HCT116 (cell line): ENCODE results near the gene LRP2BP. TPM values are rescaled to one million over a fixed set of nuclear protein-coding genes. Genes with fewer than 3 reads are reported as not detected.

ENCODE experiments used
- ATAC-seq: fragments of 200-7000 bp; cut with Tn5 transposase; 2 replicates; pipeline ENCODE4 v1.9.1; 2020; ENCODE audit warnings: mild to moderate bottlenecking, moderate library complexity
- BruUV-seq: library from RNA; stranded (reverse); fragments of 400-500 nt; replicated peaks from 2 replicates; lab custom pipeline; 2021; lab: Mats Ljungman, UMichigan
- CTCF ChIA-PET: fragments of 300-600 bp; sonication (Branson Sonifier 250); formaldehyde crosslinking; loops from one replicate; lab custom pipeline; 2021; ENCODE audit warnings: antibody characterized with exemption; lab: Charles Lee
- POLR2A ChIA-PET: fragments of 300-600, 350-600 bp; sonication (Branson Sonifier 250); formaldehyde crosslinking; loops from one replicate; lab custom pipeline; 2021; ENCODE audit warnings: antibody characterized with exemption; lab: Charles Lee
- RAD21 ChIA-PET, 2 experiments: fragments of 300-600 bp; sonication (Branson Sonifier 250); formaldehyde crosslinking; loops; one replicate each; lab custom pipeline; 2023; ENCODE audit warnings: low total read pairs in 2 of 2; ENCODE audit not compliant: uncharacterized antibody in 2 of 2, unreplicated experiment in 2 of 2, low non-redundant PET in 1 of 2; lab: Charles Lee
- DNase-seq: peaks from one replicate; pipeline ENCODE4 v3.0.0-alpha.2; 2010; ENCODE audit warnings: low read depth, low spot score
- H2AFZ ChIP-seq: fragments of 200-600 bp; shearing (Covaris generic), sonication (generic); 2 replicates; pipeline ENCODE4 v1.6.1; 2017; ENCODE audit warnings: low read depth, mixed run types, mixed read lengths, antibody characterized with exemption, low read length; ENCODE audit not compliant: poor library complexity, severe bottlenecking
- H3K27ac ChIP-seq: 2 replicates; pipeline ENCODE4 v1.5.1; 2012; ENCODE audit warnings: low read depth, low read length
- H3K27me3 ChIP-seq: fragments of 200-600 bp; sonication (generic); 2 replicates; pipeline ENCODE4 v1.6.1; 2016; ENCODE audit warnings: mixed run types, low read length, mixed read lengths; ENCODE audit not compliant: insufficient read depth
- H3K36me3 ChIP-seq, 2 experiments: fragments of 200-500 bp in 1 of 2; fragments of 200-600 bp in 1 of 2; sonication (Bioruptor generic) in 1 of 2; sonication (generic) in 1 of 2; 2 replicates each; pipeline versions ENCODE4 v1.5.1 to v1.6.1; 2014 to 2016; ENCODE audit warnings: low read length in 2 of 2, inconsistent platforms in 1 of 2, mixed read lengths in 1 of 2, mixed run types in 1 of 2; ENCODE audit not compliant: insufficient read depth in 2 of 2, control insufficient read depth in 1 of 2
- H3K4me1 ChIP-seq, 2 experiments: fragments of 200-600 bp in 1 of 2; sonication (generic) in 1 of 2; 2 replicates each; pipeline versions ENCODE4 v1.5.1 to v1.6.1; 2012 to 2017; ENCODE audit warnings: low read length in 2 of 2, inconsistent platforms in 1 of 2, mild to moderate bottlenecking in 1 of 2, mixed read lengths in 1 of 2, mixed run types in 1 of 2, moderate library complexity in 1 of 2; ENCODE audit not compliant: insufficient read depth in 2 of 2, control insufficient read depth in 1 of 2
- H3K4me2 ChIP-seq: fragments of 200-600 bp; sonication (generic); 2 replicates; pipeline ENCODE4 v1.6.1; 2017; ENCODE audit warnings: mixed run types, low read length, mixed read lengths
- H3K4me3 ChIP-seq, 2 experiments: fragments of 200-600 bp in 1 of 2; sonication (generic) in 1 of 2; replicated peaks in 1 of 2; 2 replicates each; pipeline ENCODE4 v1.5.1; 2011 to 2016; ENCODE audit warnings: low read length in 2 of 2, control low read depth in 1 of 2, low read depth in 1 of 2, mild to moderate bottlenecking in 1 of 2, mixed read lengths in 1 of 2, mixed run types in 1 of 2
- H3K79me2 ChIP-seq: fragments of 200-600 bp; sonication (generic); 2 replicates; pipeline ENCODE4 v1.6.1; 2017; ENCODE audit warnings: mild to moderate bottlenecking, mixed run types, low read length, moderate library complexity, mixed read lengths; ENCODE audit not compliant: insufficient read depth
- H3K9ac ChIP-seq: fragments of 200-600 bp; sonication (generic); 2 replicates; pipeline ENCODE4 v1.6.1; 2016; ENCODE audit warnings: low read length, mixed read lengths
- H3K9me2 ChIP-seq: fragments of 200-600 bp; sonication (generic), shearing (Covaris generic); 2 replicates; pipeline ENCODE4 v1.6.1; 2017; ENCODE audit warnings: mixed run types, mild to moderate bottlenecking, moderate library complexity; ENCODE audit not compliant: insufficient read depth
- H3K9me3 ChIP-seq, 2 experiments: fragments of 200-500 bp in 1 of 2; fragments of 200-600 bp in 1 of 2; sonication (Bioruptor generic) in 1 of 2; sonication (generic) in 1 of 2; 2 replicates each; pipeline ENCODE4 v1.6.1; 2014 to 2017; ENCODE audit warnings: low read length in 2 of 2, mixed read lengths in 2 of 2, inconsistent platforms in 1 of 2, low read depth in 1 of 2, mild to moderate bottlenecking in 1 of 2, mixed run types in 1 of 2, moderate library complexity in 1 of 2; ENCODE audit not compliant: control insufficient read depth in 1 of 2, insufficient read depth in 1 of 2
- H4K20me1 ChIP-seq: fragments of 200-600 bp; sonication (generic), shearing (Covaris generic); 2 replicates; pipeline ENCODE4 v1.6.1; 2017; ENCODE audit warnings: mixed run types, mild to moderate bottlenecking, moderate library complexity; ENCODE audit not compliant: insufficient read depth
- CBX3 ChIP-seq: IDR thresholded peaks from 2 replicates; pipeline ENCODE4 v1.6.1; 2012; ENCODE audit warnings: low read depth
- CEBPB ChIP-seq: IDR thresholded peaks from 2 replicates; pipeline ENCODE4 v1.6.1; 2012; ENCODE audit warnings: low read depth
- CTCF ChIP-seq, 3 experiments: fragments of 200-600 bp in 1 of 3; sonication (generic) in 1 of 3; IDR thresholded peaks in 2 of 3; conservative IDR thresholded peaks in 1 of 3; 2 replicates each; pipeline ENCODE4 v1.5.1; 2012 to 2017; ENCODE audit warnings: low read depth in 2 of 3, low read length in 2 of 3, antibody characterized with exemption in 1 of 3, borderline replicate concordance in 1 of 3, control low read depth in 1 of 3, mild to moderate bottlenecking in 1 of 3, mixed read lengths in 1 of 3, mixed run types in 1 of 3, moderate library complexity in 1 of 3; ENCODE audit not compliant: insufficient read depth in 1 of 3
- EGR1 ChIP-seq: IDR thresholded peaks from 2 replicates; pipeline ENCODE4 v1.6.1; 2012; ENCODE audit warnings: low read depth
- ELF1 ChIP-seq: IDR thresholded peaks from 2 replicates; pipeline ENCODE4 v1.6.1; 2012; ENCODE audit warnings: low read depth, borderline replicate concordance
- EZH2phosphoT487 ChIP-seq: fragments of 200-600 bp; IDR thresholded peaks from 2 replicates; pipeline ENCODE4 v1.6.1; 2018; ENCODE audit warnings: antibody characterized with exemption, borderline replicate concordance
- POLR2AphosphoS5 ChIP-seq: IDR thresholded peaks from 2 replicates; pipeline ENCODE4 v1.6.1; 2011; ENCODE audit warnings: mild to moderate bottlenecking, low read depth, low read length, moderate library complexity
- SIN3A ChIP-seq: IDR thresholded peaks from 2 replicates; pipeline ENCODE4 v1.6.1; 2012; ENCODE audit warnings: low read depth
- TCF7L2 ChIP-seq: IDR thresholded peaks from 2 replicates; pipeline ENCODE4 v1.7.0; 2011; ENCODE audit warnings: borderline replicate concordance, inconsistent platforms; ENCODE audit not compliant: insufficient read depth, insufficient read length; ENCODE audit errors: extremely low read depth
- YY1 ChIP-seq: IDR thresholded peaks from 2 replicates; pipeline ENCODE4 v1.6.1; 2011; ENCODE audit warnings: low read length, low read depth, moderate library complexity, mild to moderate bottlenecking; ENCODE audit not compliant: insufficient replicate concordance; ENCODE audit errors: extremely low read depth
- intact Hi-C: fragments of 100-400 bp; cut with micrococcal nuclease; formaldehyde crosslinking; loops from 2 replicates; pipeline ENCODE4 v1.10.0; 2022
- total RNA-seq: library from RNA; stranded (reverse); gene quantifications from one replicate; pipeline ENCODE4 v1.2.1, GENCODE V29; 2021; ENCODE audit not compliant: unreplicated experiment

The LRP2BP gene
- total RNA-seq, 1 experiment from 2014 or later: 2.9 TPM

DNA sequence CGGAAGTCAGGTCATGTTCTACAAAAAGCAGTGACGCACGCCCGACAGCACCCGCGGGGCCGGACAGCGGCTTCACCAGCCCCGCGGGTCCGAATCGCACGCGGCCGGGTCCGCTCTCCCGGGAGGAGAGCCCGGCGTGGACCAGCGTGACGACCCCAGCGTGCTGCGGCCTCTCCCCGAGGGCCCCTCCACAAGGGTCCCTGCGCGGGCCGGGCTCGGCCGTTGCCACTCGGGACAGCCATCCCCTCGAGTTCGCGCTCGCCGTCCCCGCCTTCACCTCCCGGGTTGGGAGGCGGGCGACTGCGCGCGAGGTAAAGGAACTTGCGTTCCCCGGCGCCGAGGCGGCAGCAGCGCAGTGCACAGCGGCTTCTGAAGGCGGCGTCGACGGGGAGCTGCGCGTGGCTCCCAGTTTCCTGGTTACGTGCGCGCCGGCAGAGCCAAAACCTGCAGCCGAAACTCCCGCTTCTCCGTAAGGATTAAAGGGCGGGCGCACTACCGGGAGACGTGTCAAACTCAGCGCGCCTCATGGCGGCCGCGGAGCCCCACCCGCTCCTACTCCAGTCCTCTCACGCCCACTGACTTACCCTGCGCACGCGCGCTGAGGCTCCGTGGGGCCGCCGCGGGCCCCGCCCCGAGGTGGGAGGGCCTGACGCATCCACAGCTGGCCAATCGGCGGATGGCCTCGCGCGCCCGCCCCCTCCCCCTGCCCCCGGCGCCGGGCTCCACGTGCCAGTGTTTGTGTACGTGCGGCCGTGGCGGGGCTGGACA lies 416 bp upstream of the LRP2BP start (continued):
- TF ChIP-seq ELF1 (peak; percentile 60; the same call in 1 of the 2 replicates), TCF7L2 (peak; percentile 7), SIN3A (peak; percentile 35; the same call in 1 of the 2 replicates), POLR2AphosphoS5 (no peak; the same call in 1 of the 2 replicates), EZH2phosphoT487 (no peak)

DNA sequence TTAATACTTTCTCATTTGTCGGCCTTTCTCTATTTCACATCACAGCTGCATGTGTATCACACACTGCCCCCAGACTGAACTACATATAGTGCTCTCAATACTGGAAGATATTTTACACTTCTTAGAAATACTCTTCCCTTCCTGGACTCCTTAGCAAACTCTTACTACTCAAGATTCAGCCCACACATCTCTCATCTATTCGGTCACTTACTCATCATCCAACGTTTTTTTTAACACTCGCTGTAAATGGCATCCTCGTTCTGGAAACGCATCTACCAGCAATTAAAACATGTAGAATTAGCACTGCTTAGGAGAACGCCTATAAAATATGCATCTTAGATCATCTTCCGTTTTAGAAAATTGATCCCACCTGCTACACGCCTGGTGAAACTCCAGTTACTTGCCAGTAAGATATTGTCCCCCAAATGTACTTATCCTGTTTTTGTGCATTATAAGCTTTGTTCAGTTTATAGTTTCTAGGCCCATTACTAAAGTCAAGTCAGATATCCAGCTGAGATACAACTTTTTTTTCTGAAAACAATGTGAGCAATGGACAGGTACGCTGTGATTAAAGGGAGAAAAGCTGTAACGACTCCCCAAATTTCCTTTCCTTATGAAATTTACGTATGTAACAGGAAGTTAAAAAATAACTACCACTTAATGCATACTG lies 1.0 kb downstream of the LRP2BP start:
- H3K4me2 ChIP-seq: peak overlapping the region; percentile 86
- no peaks in the 10 kb centered on the region for H3K9me3 ChIP-seq
- intact Hi-C loops: loop anchor here (5.0 kb wide), 1 partner anchor 192 kb away; the partner anchor contains the start of gene CFAP97
- DNase-seq (no peak), ATAC-seq (no peak)
- CTCF ChIA-PET: no interaction called here
- no peaks in the 10 kb centered on the region for H3K27me3 ChIP-seq
- H4K20me1 ChIP-seq: no peaks in the 10 kb centered on the region
- RAD21 ChIA-PET: no interaction called here
- H3K79me2 ChIP-seq: no peaks in the 10 kb centered on the region
- BruUV-seq: TSS peak; percentile 58
- peak overlapping the region; percentile 75 for H3K9ac ChIP-seq
- H3K27ac ChIP-seq: no peak overlapping the region
- peaks cover 11 to 29% of the 10 kb centered on the region in 2 experiments for H3K4me1 ChIP-seq
- peak overlapping the region; percentile 57 to 61; a peak in 3 of 4 replicates for H3K4me3 ChIP-seq
- no peaks in the 10 kb centered on the region for H3K9me2 ChIP-seq
- TF ChIP-seq ELF1: no peak
- TF ChIP-seq EGR1: no peak
- TF ChIP-seq CTCF (IDR thresholded peaks at IDR 0.05 in 2 of 3, conservative IDR thresholded peaks at IDR 0.05 in 1 of 3; ENCODE audit: borderline replicate concordance in 1 of 3, insufficient read depth in 1 of 3, low read depth in 2 of 3, low read length in 2 of 3): no peak
- no peak for TF ChIP-seq POLR2AphosphoS5
- no peak for TF ChIP-seq YY1
- TF ChIP-seq CBX3: no peak
- TF ChIP-seq CEBPB: no peak
- peaks cover 5% of the 10 kb centered on the region in 2 experiments; a peak in 2 of 4 replicates for H3K36me3 ChIP-seq
- POLR2A ChIA-PET: interaction anchor here (1.4 kb wide), 1 partner anchor 10 kb away, joined by 3 read pairs; no protein-coding TSS in a partner anchor
- H2AFZ ChIP-seq: no peak overlapping the region
